Pancreas (tissue), 10 donors: ENCODE results near the gene MLPH. TPM values are rescaled to one million over a fixed set of nuclear protein-coding genes. Genes with fewer than 3 reads are reported as not detected.

Experiments
- ATAC-seq, 4 donors: fragments of 200-7000 bp; cut with Tn5 transposase; one replicate each; pipeline versions ENCODE4 v1.8.0 to v1.9.1; 2020; ENCODE audit warnings: mild to moderate bottlenecking in 4 of 4, moderate library complexity in 4 of 4
- DNase-seq, 6 donors: peaks; one replicate each; pipeline ENCODE4 v3.0.0-alpha.2; 2020
- FAIRE-seq: peaks from 2 replicates; lab custom pipeline; 2012; peaks lifted over from hg19 to GRCh38; lab: Jason Lieb, UNC
- H3K27ac ChIP-seq, 4 donors: fragments of 200-600 bp; sonication (generic); 1 replicate in 3 of 4; 2 replicates in 1 of 4; pipeline versions ENCODE4 v1.5.0 to v1.8.0; 2020
- H3K27me3 ChIP-seq, 4 donors: fragments of 200-600 bp; one replicate each; pipeline ENCODE4 v1.8.0; 2021
- H3K36me3 ChIP-seq, 3 donors: fragments of 200-600 bp; sonication (generic) in 1 of 3; one replicate each; pipeline versions ENCODE4 v1.5.0 to v1.8.0; 2020 to 2021
- H3K4me1 ChIP-seq, 3 donors: fragments of 200-600 bp; one replicate each; pipeline ENCODE4 v1.8.0; 2021
- H3K4me3 ChIP-seq, 4 donors: fragments of 200-600 bp; sonication (generic) in 2 of 4; one replicate each; pipeline versions ENCODE4 v1.5.0 to v1.8.0; 2020 to 2021
- H3K9me3 ChIP-seq, 4 donors: fragments of 200-600 bp; one replicate each; pipeline ENCODE4 v1.8.0; 2021
- CTCF ChIP-seq, 4 donors: fragments of 200-600 bp; sonication (generic) in 3 of 4; IDR thresholded peaks; one replicate each; pipeline versions ENCODE4 v1.5.0 to v1.8.0; 2021; ENCODE audit warnings: antibody characterized with exemption in 4 of 4
- WGBS, 2 donors: extraction: QIAGEN DNeasy Blood & Tissue Kit; methylation state at CpG; one replicate each; pipeline ENCODE4 v1.1.7; 2013; 5-methylcytosine and 5-hydroxymethylcytosine counted together
- intact Hi-C, 3 donors: fragments of 100-400 bp; cut with DNase I; formaldehyde crosslinking; loops; one replicate each; pipeline versions ENCODE4 v1.11.1 to v1.14.2; 2022
- polyA plus RNA-seq, 2 donors: library from polyadenylated mRNA; stranded (reverse); fragments of 200-250 nt; gene quantifications; one replicate each; pipeline ENCODE4 v1.2.3, GENCODE V29; 2013
- total RNA-seq, 6 donors: library from RNA; stranded (reverse); fragmentation: NEBNext Ultra II Directional in 4 of 6; extraction: Animal tissue kit (Norgen Biotek cat#: 25700) in 4 of 6; gene quantifications; one replicate each; pipeline versions ENCODE4 v1.2.1 to v1.2.4, GENCODE V29; 2021 to 2023
- donor health status: healthy with polysubstance abuse.
- donor health status: DM: no; HTN: no; CAD: no; lungs with moderate emphysema.
- donor health status: DM: no; HTN: no; CAD: no.
- donor health status: control.
- donor health status: control.
- donor health status: Bipolar disorder and iron deficiency.
- donor health status: DM: yes; HTN: yes; CAD: no.
- donor health status: DM: no; HTN: no; CAD: no.
- donor health status: DM: no; HTN: no; CAD: no.
- donor health status: DM: yes; HTN: yes; CAD: no.

MLPH gene
- total RNA-seq (10 to 100 TPM in 5 of 6 donors, 1 to 10 TPM in 1; 6.2 to 25.3 (median 13.1) TPM), polyA plus RNA-seq (10 to 100 TPM; 28.1 to 45.2 TPM)

- peak within 1 kb of the TSS; percentile 40 to 65 (median 44) for H3K4me3 ChIP-seq
- no peaks in the 10 kb centered on the region for H3K36me3 ChIP-seq
- DNase-seq = peak; percentile 76 to 90 (median 80)
- intact Hi-C loops = no loop called here
- peak; percentile 78 to 83 (median 82) for ATAC-seq
- no peaks in the 10 kb centered on the region for H3K27me3 ChIP-seq
- no peak for FAIRE-seq
- WGBS, 2 donors = 1% methylated on average over 50 to 63 of the region's 63 CpGs
- H3K9me3 ChIP-seq = no peaks in the 10 kb centered on the region
- H3K4me1 ChIP-seq = peaks cover 21 to 28% (median 22%) of the 10 kb centered on the region in 3 donors
- no peak for TF ChIP-seq CTCF (IDR thresholded peaks at IDR 0.05)
- peak within 1 kb of the TSS in 2 of 4 donors; percentile 39 to 62 for H3K27ac ChIP-seq
Observed at GRCh38 chr2:237486819-237487448, at the start of gene MLPH. Gene MLPH (plus strand): TSS chr2:237487251. CDS start chr2:237493427, 6,176 bp downstream.

GRCh38 chr2:237437566-237437965, 49.5 kb upstream of the MLPH start:
- Histone ChIP-seq H3K27me3 (no peaks in the 10 kb centered on the region), H3K9me3 (no peaks in the 10 kb centered on the region), H3K36me3 (no peaks in the 10 kb centered on the region), H3K4me1 (peaks cover 0 to 5% (median 0%) of the 10 kb centered on the region in 3 donors), H3K4me3 (no peak overlapping the region), H3K27ac (peak overlapping the region in 3 of 4 donors; percentile 64 to 74 (median 67))
- ATAC-seq = no peak
- no peak for DNase-seq
- WGBS, 2 donors = 76 to 83% methylated on average over 5 of the region's 5 CpGs
- FAIRE-seq = no peak
- TF ChIP-seq CTCF (IDR thresholded peaks at IDR 0.05) = no peak
- intact Hi-C loops = no loop called here

- DNase-seq (peak in 3 of 6 donors; percentile 55 to 73 (median 58)), ATAC-seq (peak; percentile 87 to 96 (median 92)), FAIRE-seq (no peak)
- intact Hi-C loops = no loop called here
- Histone ChIP-seq H3K27ac (peak overlapping the region in 3 of 4 donors; percentile 64 to 74 (median 67)), H3K4me3 (no peak overlapping the region), H3K9me3 (no peaks in the 10 kb centered on the region), H3K36me3 (no peaks in the 10 kb centered on the region), H3K27me3 (no peaks in the 10 kb centered on the region), H3K4me1 (peaks cover 0 to 5% (median 0%) of the 10 kb centered on the region in 3 donors)
- 22 to 32% methylated on average over 8 of the region's 8 CpGs for WGBS, 2 donors
- no peak for TF ChIP-seq CTCF (IDR thresholded peaks at IDR 0.05)
Observed at GRCh38 chr2:237438080-237438940, 48.7 kb upstream of the MLPH start.

GRCh38 chr2:237440819-237441281, 46.2 kb upstream of the MLPH start:
- Histone ChIP-seq H3K9me3 (no peaks in the 10 kb centered on the region), H3K36me3 (no peaks in the 10 kb centered on the region), H3K4me1 (no peaks in the 10 kb centered on the region), H3K4me3 (no peak overlapping the region), H3K27ac (no peak overlapping the region), H3K27me3 (no peaks in the 10 kb centered on the region)
- intact Hi-C loops = no loop called here
- TF ChIP-seq CTCF (IDR thresholded peaks at IDR 0.05) = no peak
- FAIRE-seq (no peak), ATAC-seq (no peak), DNase-seq (no peak)
- WGBS, 2 donors = 45 to 49% methylated on average over 2 of the region's 2 CpGs
